ENCODE measurements around the gene PLCG2.

Gene PLCG2

GRCh38 chr16:81748476-81749198 is 30.5 kb upstream of the PLCG2 start:
- no peak overlapping the region for H2AFZ ChIP-seq (ENCODE audit: low read depth, low read length)
- H4K20me1 ChIP-seq (ENCODE audit: insufficient read depth, low read length), result no peaks in the 10 kb centered on the region
- H3K4me3 ChIP-seq (ENCODE audit: low read depth in 1 of 2, low read length in 2 of 2), result no peak overlapping the region
- peak; percentile 26 for DNase-seq
- no peak overlapping the region for H3K27ac ChIP-seq (ENCODE audit: low read length)
- H3K27me3 ChIP-seq (ENCODE audit: insufficient read depth, low read length, poor library complexity), result peaks cover 11% of the 10 kb centered on the region
- no peak overlapping the region for H3K4me2 ChIP-seq (ENCODE audit: insufficient read depth, low read length)
- TF ChIP-seq EZH2 (IDR thresholded peaks at IDR 0.05; ENCODE audit: borderline replicate concordance, low read depth, low read length, severe bottlenecking), result peak; percentile 38
- no peak for TF ChIP-seq CTCF (IDR thresholded peaks at IDR 0.05; ENCODE audit: borderline replicate concordance, extremely low read depth, low read length, poor library complexity, severe bottlenecking)
- no peaks in the 10 kb centered on the region for H3K9me3 ChIP-seq (ENCODE audit: insufficient read depth, low read length, severe bottlenecking)
- H3K9ac ChIP-seq (ENCODE audit: low read depth, low read length), result no peak overlapping the region
- H3K4me1 ChIP-seq (ENCODE audit: insufficient read depth, low read length), result peaks cover 22% of the 10 kb centered on the region
- no peaks in the 10 kb centered on the region for H3K36me3 ChIP-seq (ENCODE audit: insufficient read depth, low read length)
- no peaks in the 10 kb centered on the region for H3K79me2 ChIP-seq (ENCODE audit: insufficient read depth, low read length)
- peak; percentile 39 for ATAC-seq (ENCODE audit: insufficient read depth, low read depth)

- Histone ChIP-seq H3K27me3 (ENCODE audit: insufficient read depth, low read length, poor library complexity) (peaks cover 13% of the 10 kb centered on the region), H3K36me3 (ENCODE audit: insufficient read depth, low read length) (no peaks in the 10 kb centered on the region), H3K4me1 (ENCODE audit: insufficient read depth, low read length) (0 out of 2 replicates have a peak, but pooled peaks cover 7% of the 10 kb centered on the region), H3K9me3 (ENCODE audit: insufficient read depth, low read length, severe bottlenecking) (no peaks in the 10 kb centered on the region), H3K9ac (ENCODE audit: low read depth, low read length) (no peak overlapping the region), H3K79me2 (ENCODE audit: insufficient read depth, low read length) (no peaks in the 10 kb centered on the region), H4K20me1 (ENCODE audit: insufficient read depth, low read length) (no peaks in the 10 kb centered on the region), H3K4me3 (ENCODE audit: low read depth in 1 of 2, low read length in 2 of 2) (no peak overlapping the region), H2AFZ (ENCODE audit: low read depth, low read length) (no peak overlapping the region), H3K27ac (ENCODE audit: low read length) (no peak overlapping the region), H3K4me2 (ENCODE audit: insufficient read depth, low read length) (no peak overlapping the region)
- TF ChIP-seq EZH2 (IDR thresholded peaks at IDR 0.05; ENCODE audit: borderline replicate concordance, low read depth, low read length, severe bottlenecking), result no peak
- TF ChIP-seq CTCF (IDR thresholded peaks at IDR 0.05; ENCODE audit: borderline replicate concordance, extremely low read depth, low read length, poor library complexity, severe bottlenecking), result no peak
- ATAC-seq (ENCODE audit: insufficient read depth, low read depth) (no peak), DNase-seq (no peak)
These were observed 26.7 kb upstream of the PLCG2 start for GRCh38 chr16:81752225-81752875.

GRCh38 chr16:81752876-81753227 is 26.2 kb upstream of the PLCG2 start:
- Histone ChIP-seq H3K27me3 (ENCODE audit: insufficient read depth, low read length, poor library complexity) (peaks cover 13% of the 10 kb centered on the region), H3K4me1 (ENCODE audit: insufficient read depth, low read length) (0 out of 2 replicates have a peak, but pooled peaks cover 7% of the 10 kb centered on the region), H3K27ac (ENCODE audit: low read length) (no peak overlapping the region), H3K36me3 (ENCODE audit: insufficient read depth, low read length) (no peaks in the 10 kb centered on the region), H3K4me2 (ENCODE audit: insufficient read depth, low read length) (no peak overlapping the region), H3K79me2 (ENCODE audit: insufficient read depth, low read length) (no peaks in the 10 kb centered on the region), H3K9ac (ENCODE audit: low read depth, low read length) (no peak overlapping the region), H3K4me3 (ENCODE audit: low read depth in 1 of 2, low read length in 2 of 2) (no peak overlapping the region), H3K9me3 (ENCODE audit: insufficient read depth, low read length, severe bottlenecking) (no peaks in the 10 kb centered on the region), H4K20me1 (ENCODE audit: insufficient read depth, low read length) (no peaks in the 10 kb centered on the region), H2AFZ (ENCODE audit: low read depth, low read length) (no peak overlapping the region)
- ATAC-seq (ENCODE audit: insufficient read depth, low read depth) (no peak), DNase-seq (no peak)
- no peak for TF ChIP-seq EZH2 (IDR thresholded peaks at IDR 0.05; ENCODE audit: borderline replicate concordance, low read depth, low read length, severe bottlenecking)
- no peak for TF ChIP-seq CTCF (IDR thresholded peaks at IDR 0.05; ENCODE audit: borderline replicate concordance, extremely low read depth, low read length, poor library complexity, severe bottlenecking)

Data from DND-41 (cell line).